ENCODE results near the gene ZNF214. TPM values are rescaled to one million over a fixed set of nuclear protein-coding genes. Genes with fewer than 3 reads are reported as not detected.
A peak's percentile ranks its signal among the peaks of the same experiment; 100 is the strongest.
"Not testable (repeated sequence)": the region's sequence is repeated elsewhere in the genome, so short reads cannot be mapped to it uniquely, and the experiment has no call there.

ZNF214 gene
- polyA plus RNA-seq, 1 experiment, result 3.4 TPM

GRCh38 chr11:6992026-6992425 lies 28.1 kb downstream of the ZNF214 start:
- peak; percentile 20 for DNase-seq (ENCODE audit: low read depth, low spot score)
- ChIA-PET POLR2A (interaction anchor here (0.9 to 3.3 kb wide), 3 partner anchors 28 to 68 kb away, joined by 3 to 17 read pairs (median 6); partner anchors contain the start of genes NLRP14, ZNF214 and ZNF215), CTCF (interaction anchor here (3.0 kb wide), 1 partner anchor 180 kb away, joined by 15 read pairs; no protein-coding TSS in a partner anchor)
- no peak overlapping the region for H3K4me3 ChIP-seq (ENCODE audit: low read depth, low read length)
- peak overlapping the region; percentile 95 for H3K27ac ChIP-seq (ENCODE audit: low read depth, low read length)
- TF ChIP-seq, protein P1, sequence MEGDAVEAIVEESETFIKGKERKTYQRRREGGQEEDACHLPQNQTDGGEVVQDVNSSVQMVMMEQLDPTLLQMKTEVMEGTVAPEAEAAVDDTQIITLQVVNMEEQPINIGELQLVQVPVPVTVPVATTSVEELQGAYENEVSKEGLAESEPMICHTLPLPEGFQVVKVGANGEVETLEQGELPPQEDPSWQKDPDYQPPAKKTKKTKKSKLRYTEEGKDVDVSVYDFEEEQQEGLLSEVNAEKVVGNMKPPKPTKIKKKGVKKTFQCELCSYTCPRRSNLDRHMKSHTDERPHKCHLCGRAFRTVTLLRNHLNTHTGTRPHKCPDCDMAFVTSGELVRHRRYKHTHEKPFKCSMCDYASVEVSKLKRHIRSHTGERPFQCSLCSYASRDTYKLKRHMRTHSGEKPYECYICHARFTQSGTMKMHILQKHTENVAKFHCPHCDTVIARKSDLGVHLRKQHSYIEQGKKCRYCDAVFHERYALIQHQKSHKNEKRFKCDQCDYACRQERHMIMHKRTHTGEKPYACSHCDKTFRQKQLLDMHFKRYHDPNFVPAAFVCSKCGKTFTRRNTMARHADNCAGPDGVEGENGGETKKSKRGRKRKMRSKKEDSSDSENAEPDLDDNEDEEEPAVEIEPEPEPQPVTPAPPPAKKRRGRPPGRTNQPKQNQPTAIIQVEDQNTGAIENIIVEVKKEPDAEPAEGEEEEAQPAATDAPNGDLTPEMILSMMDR (IDR thresholded peaks at IDR 0.05; ENCODE audit: low read depth, low read length), result no peak
- H3K9me3 ChIP-seq (ENCODE audit: control insufficient read depth, insufficient read depth, low read length), result no peaks in the 10 kb centered on the region
- H3K27me3 ChIP-seq (ENCODE audit: control insufficient read depth, insufficient read depth, low read length), result no peaks in the 10 kb centered on the region

- CTCF ChIA-PET, result no interaction called here
Observed at GRCh38 chr11:6991227-6991626, 28.9 kb downstream of the ZNF214 start.

DNA sequence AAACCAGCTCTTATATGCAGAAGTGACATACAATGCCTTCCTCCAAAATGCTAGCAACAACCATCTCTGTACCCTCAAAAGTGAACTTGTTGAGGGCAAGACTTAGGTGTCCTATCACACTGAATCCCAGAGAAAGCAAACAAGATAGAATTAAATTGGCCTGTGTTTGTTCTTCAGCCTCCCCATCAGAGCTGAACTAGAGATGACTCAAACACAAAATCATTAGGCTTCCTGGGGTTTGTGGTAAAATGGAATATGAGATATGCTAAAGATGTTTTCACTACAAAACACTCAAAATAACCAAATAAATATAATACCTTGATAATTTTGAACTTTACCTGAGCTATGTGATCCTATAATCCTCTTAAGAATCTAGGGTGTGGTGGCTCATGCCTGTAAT lies 31.6 kb downstream of the ZNF214 start:
- no peak overlapping the region for H3K4me3 ChIP-seq (ENCODE audit: low read depth, low read length)
- POLR2A ChIA-PET, result no interaction called here
- CTCF ChIA-PET, result no interaction called here
- TF ChIP-seq, protein P1 (IDR thresholded peaks at IDR 0.05; ENCODE audit: low read depth, low read length), result no peak
- H3K9me3 ChIP-seq (ENCODE audit: control insufficient read depth, insufficient read depth, low read length), result no peaks in the 10 kb centered on the region
- H3K27me3 ChIP-seq (ENCODE audit: control insufficient read depth, insufficient read depth, low read length), result no peaks in the 10 kb centered on the region
- no peak overlapping the region for H3K27ac ChIP-seq (ENCODE audit: low read depth, low read length)
- DNase-seq (ENCODE audit: low read depth, low spot score), result no peak

More at GRCh38 chr11:6991227-6991626, 28.9 kb downstream of the ZNF214 start:
- peak overlapping the region; percentile 83 for H3K27ac ChIP-seq (ENCODE audit: low read depth, low read length)
- TF ChIP-seq, protein P1 (IDR thresholded peaks at IDR 0.05; ENCODE audit: low read depth, low read length), result no peak
- POLR2A ChIA-PET, result interaction anchor here (3.3 kb wide), 1 partner anchor 29 kb away, joined by 17 read pairs; the partner anchor contains the start of genes NLRP14 and ZNF214
- no peaks in the 10 kb centered on the region for H3K27me3 ChIP-seq (ENCODE audit: control insufficient read depth, insufficient read depth, low read length)
- DNase-seq (ENCODE audit: low read depth, low spot score), result no peak
- no peaks in the 10 kb centered on the region for H3K9me3 ChIP-seq (ENCODE audit: control insufficient read depth, insufficient read depth, low read length)
- H3K4me3 ChIP-seq (ENCODE audit: low read depth, low read length), result no peak overlapping the region

GRCh38 chr11:6986487-6986886 lies 33.7 kb downstream of the ZNF214 start:
- ChIA-PET CTCF (no interaction called here), POLR2A (no interaction called here)
- TF ChIP-seq, protein P1 (IDR thresholded peaks at IDR 0.05; ENCODE audit: low read depth, low read length), result no peak
- Histone ChIP-seq H3K27ac (ENCODE audit: low read depth, low read length) (no peak overlapping the region), H3K4me3 (ENCODE audit: low read depth, low read length) (no peak overlapping the region), H3K27me3 (ENCODE audit: control insufficient read depth, insufficient read depth, low read length) (no peaks in the 10 kb centered on the region), H3K9me3 (ENCODE audit: control insufficient read depth, insufficient read depth, low read length) (no peaks in the 10 kb centered on the region)
- no peak for DNase-seq (ENCODE audit: low read depth, low spot score)

DNA sequence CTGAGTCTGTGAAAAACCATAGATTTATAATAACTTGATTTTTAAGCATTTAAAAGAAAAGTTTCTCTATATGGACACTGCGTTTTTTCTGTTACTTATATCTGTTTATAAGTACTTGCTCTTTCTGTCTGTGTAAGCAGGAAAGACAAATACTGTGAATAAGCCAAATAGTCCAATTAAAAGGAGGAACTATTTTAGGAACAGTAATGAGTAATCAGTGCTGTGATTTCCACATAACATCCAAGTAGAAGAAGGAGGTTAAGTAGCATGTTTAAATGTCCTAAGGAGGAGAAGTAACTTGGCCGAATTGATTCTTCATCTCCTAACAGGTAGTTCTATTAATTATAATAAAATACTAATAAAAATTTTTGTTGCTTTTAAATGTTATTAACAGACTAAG lies 40.8 kb downstream of the ZNF214 start:
- Histone ChIP-seq H3K27me3 (ENCODE audit: control insufficient read depth, insufficient read depth, low read length) (no peaks in the 10 kb centered on the region), H3K4me3 (ENCODE audit: low read depth, low read length) (no peak overlapping the region), H3K9me3 (ENCODE audit: control insufficient read depth, insufficient read depth, low read length) (no peaks in the 10 kb centered on the region), H3K27ac (ENCODE audit: low read depth, low read length) (no peak overlapping the region)
- CTCF ChIA-PET, result interaction anchor here (0.6 to 1.5 kb wide), 2 partner anchors 78 to 167 kb away, joined by 3 read pairs; no protein-coding TSS in a partner anchor
- TF ChIP-seq, protein P1 (IDR thresholded peaks at IDR 0.05; ENCODE audit: low read depth, low read length), result no peak
- DNase-seq (ENCODE audit: low read depth, low spot score), result no peak
- POLR2A ChIA-PET, result no interaction called here

DNA sequence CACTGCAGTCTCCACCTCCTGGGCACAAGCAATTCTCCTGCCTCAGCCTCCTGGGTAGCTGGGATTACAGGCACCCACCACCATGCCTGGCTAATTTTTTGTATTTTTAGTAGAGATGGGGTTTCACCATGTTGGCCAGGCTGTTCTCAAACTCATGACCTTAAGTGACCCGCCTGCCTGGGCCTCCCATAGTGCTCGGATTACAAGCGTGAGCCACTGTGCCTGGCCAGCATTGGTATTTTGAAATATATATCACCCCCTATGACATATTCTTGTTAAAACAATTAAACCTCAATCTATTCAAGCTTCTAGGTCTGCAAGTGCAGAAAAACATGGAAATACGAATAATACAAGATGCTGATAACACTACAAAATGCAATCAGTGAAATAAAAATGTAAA lies 50.3 kb downstream of the ZNF214 start:
- DNase-seq (ENCODE audit: low read depth, low spot score); POLR2A ChIA-PET; H3K27ac ChIP-seq (ENCODE audit: low read depth, low read length); H3K4me3 ChIP-seq (ENCODE audit: low read depth, low read length); H3K9me3 ChIP-seq (ENCODE audit: control insufficient read depth, insufficient read depth, low read length); H3K27me3 ChIP-seq (ENCODE audit: control insufficient read depth, insufficient read depth, low read length): not testable (repeated sequence)
- CTCF ChIA-PET, result interaction anchor here (1.0 kb wide), 1 partner anchor 158 kb away, joined by 7 read pairs; no protein-coding TSS in a partner anchor

All from AG04450 (cell line).